H1 (cell line): ENCODE results near the gene TBC1D22B. TPM values are rescaled to one million over a fixed set of nuclear protein-coding genes. Genes with fewer than 3 reads are reported as not detected.

Source experiments
- CTCF ChIA-PET: fragments of 300-600 bp; sonication (Branson Sonifier 250); formaldehyde crosslinking; loops from one replicate; lab custom pipeline; 2021; ENCODE audit not compliant: partially characterized antibody; lab: Charles Lee
- POLR2A ChIA-PET: fragments of 300-600 bp; sonication (Branson Sonifier 250); formaldehyde crosslinking; loops from one replicate; lab custom pipeline; 2021; ENCODE audit warnings: inconsistent platforms; ENCODE audit not compliant: partially characterized antibody; lab: Charles Lee
- DNase-seq, 2 experiments: peaks; one replicate each; pipeline versions ENCODE4 v3.0.0 to v3.0.0-alpha.2; 2010 to 2022; ENCODE audit warnings: low spot score in 2 of 2, low read depth in 1 of 2, mixed read lengths in 1 of 2
- FAIRE-seq: peaks from 2 replicates; lab custom pipeline; 2011; peaks lifted over from hg19 to GRCh38; lab: Jason Lieb, UNC
- H2AFZ ChIP-seq: 2 replicates; pipeline ENCODE4 v1.8.1; 2012; ENCODE audit warnings: low read length, inconsistent platforms
- H2AK5ac ChIP-seq: 2 replicates; pipeline ENCODE4 v1.6.1; 2013; ENCODE audit warnings: low read depth, low read length
- H2BK120ac ChIP-seq: replicated peaks from 2 replicates; pipeline ENCODE3; 2013; ENCODE audit warnings: low read depth, low read length, inconsistent platforms
- H2BK12ac ChIP-seq: 2 replicates; pipeline ENCODE4 v1.6.1; 2013; ENCODE audit warnings: low read depth, low read length
- H2BK15ac ChIP-seq: 2 replicates; pipeline ENCODE4 v1.6.1; 2013; ENCODE audit warnings: low read length
- H2BK20ac ChIP-seq: 2 replicates; pipeline ENCODE4 v1.6.1; 2013; ENCODE audit warnings: low read length
- H2BK5ac ChIP-seq: 2 replicates; pipeline ENCODE4 v1.6.1; 2013; ENCODE audit warnings: low read depth, low read length
- H3K14ac ChIP-seq: 2 replicates; pipeline ENCODE4 v1.6.1; 2013; ENCODE audit warnings: inconsistent platforms; ENCODE audit not compliant: insufficient read length
- H3K18ac ChIP-seq: 2 replicates; pipeline ENCODE4 v1.6.1; 2013; ENCODE audit warnings: low read length; ENCODE audit errors: extremely low read depth
- H3K23ac ChIP-seq: 2 replicates; pipeline ENCODE4 v1.6.1; 2013; ENCODE audit warnings: inconsistent platforms; ENCODE audit not compliant: insufficient read length
- H3K23me2 ChIP-seq: 2 replicates; pipeline ENCODE4 v1.6.1; 2013; ENCODE audit warnings: low read depth, low read length
- H3K27ac ChIP-seq: 2 replicates; pipeline ENCODE4 v1.6.1; 2011; ENCODE audit warnings: low read depth, low read length, inconsistent platforms
- H3K27me3 ChIP-seq, 4 experiments: replicated peaks in 1 of 4; 1 replicate in 1 of 4; 2 replicates in 3 of 4; pipeline versions ENCODE4 v1.6.1 to v1.8.1; 2011 to 2013; ENCODE audit warnings: low read length in 3 of 4, mild to moderate bottlenecking in 3 of 4, inconsistent platforms in 2 of 4, mixed read lengths in 2 of 4, moderate library complexity in 1 of 4; ENCODE audit not compliant: control insufficient read depth in 3 of 4, insufficient read depth in 3 of 4; ENCODE audit errors: extremely low read depth in 1 of 4
- H3K36me3 ChIP-seq, 4 experiments: 2 replicates each; pipeline versions ENCODE4 v1.6.1 to v1.8.1; 2011 to 2013; ENCODE audit warnings: mild to moderate bottlenecking in 4 of 4, low read length in 3 of 4, moderate library complexity in 2 of 4, control low read depth in 1 of 4, inconsistent platforms in 1 of 4; ENCODE audit not compliant: insufficient read depth in 4 of 4, control insufficient read depth in 2 of 4
- H3K4ac ChIP-seq: replicated peaks from 2 replicates; pipeline ENCODE3; 2013; ENCODE audit warnings: low read length, low read depth, mixed read lengths, inconsistent platforms; ENCODE audit not compliant: insufficient read length
- H3K4me1 ChIP-seq, 4 experiments: replicated peaks in 1 of 4; 1 replicate in 1 of 4; 2 replicates in 3 of 4; pipeline versions ENCODE4 v1.6.1 to v1.8.1; 2011 to 2013; ENCODE audit warnings: low read length in 3 of 4, inconsistent platforms in 2 of 4, mixed read lengths in 1 of 4; ENCODE audit not compliant: insufficient read depth in 4 of 4, control insufficient read depth in 3 of 4
- H3K4me2 ChIP-seq, 2 experiments: 2 replicates each; pipeline versions ENCODE4 v1.6.1 to v1.8.1; 2011 to 2013; ENCODE audit warnings: low read depth in 2 of 2, low read length in 2 of 2, control low read depth in 1 of 2, inconsistent platforms in 1 of 2, mild to moderate bottlenecking in 1 of 2; ENCODE audit not compliant: insufficient read depth in 1 of 2
- H3K4me3 ChIP-seq, 4 experiments: fragments of 200-600, 300-600 bp in 1 of 4; sonication (generic), shearing (Covaris generic), sonication (Bioruptor Twin) in 1 of 4; 2 replicates each; pipeline versions ENCODE4 v1.5.1 to v1.8.1; 2011 to 2016; ENCODE audit warnings: low read length in 4 of 4, low read depth in 3 of 4, control low read depth in 2 of 4, inconsistent platforms in 2 of 4, mild to moderate bottlenecking in 2 of 4, mixed read lengths in 1 of 4, moderate library complexity in 1 of 4; ENCODE audit not compliant: insufficient read depth in 2 of 4; ENCODE audit errors: extremely low read depth in 1 of 4
- H3K56ac ChIP-seq: replicated peaks from 2 replicates; pipeline ENCODE3; 2013; ENCODE audit warnings: low read depth, mild to moderate bottlenecking, mixed read lengths, low read length, inconsistent platforms; ENCODE audit not compliant: insufficient read length
- H3K79me1 ChIP-seq: 2 replicates; pipeline ENCODE4 v1.6.1; 2013; ENCODE audit warnings: low read depth, low read length, control low read depth
- H3K79me2 ChIP-seq, 2 experiments: 2 replicates each; pipeline versions ENCODE4 v1.6.1 to v1.8.1; 2012 to 2013; ENCODE audit warnings: low read length in 2 of 2, mild to moderate bottlenecking in 2 of 2, inconsistent platforms in 1 of 2; ENCODE audit not compliant: insufficient read depth in 2 of 2, control insufficient read depth in 1 of 2
- H3K9ac ChIP-seq, 4 experiments: replicated peaks in 1 of 4; 1 replicate in 1 of 4; 2 replicates in 3 of 4; pipeline versions ENCODE4 v1.6.1 to v1.8.1; 2011 to 2013; ENCODE audit warnings: low read depth in 3 of 4, low read length in 3 of 4, control low read depth in 2 of 4, mild to moderate bottlenecking in 2 of 4, moderate library complexity in 2 of 4, inconsistent platforms in 1 of 4; ENCODE audit errors: extremely low read depth in 1 of 4
- H3K9me3 ChIP-seq, 2 experiments: 2 replicates each; pipeline versions ENCODE4 v1.6.1 to v1.8.1; 2012 to 2013; ENCODE audit warnings: mild to moderate bottlenecking in 2 of 2, moderate library complexity in 2 of 2, control low read depth in 1 of 2, inconsistent platforms in 1 of 2, low read depth in 1 of 2, low read length in 1 of 2, mixed read lengths in 1 of 2; ENCODE audit not compliant: insufficient read depth in 2 of 2
- H4K20me1 ChIP-seq, 2 experiments: replicated peaks in 1 of 2; 2 replicates each; pipeline versions ENCODE3 to v1.8.1; 2011 to 2013; ENCODE audit warnings: inconsistent platforms in 2 of 2, low read length in 2 of 2, mild to moderate bottlenecking in 1 of 2; ENCODE audit not compliant: insufficient read depth in 2 of 2, control insufficient read depth in 1 of 2
- H4K5ac ChIP-seq: 2 replicates; pipeline ENCODE4 v1.6.1; 2013; ENCODE audit warnings: low read length, low read depth, mixed read lengths, inconsistent platforms; ENCODE audit not compliant: insufficient read length
- H4K8ac ChIP-seq: 2 replicates; pipeline ENCODE4 v1.8.0; 2013; ENCODE audit warnings: mild to moderate bottlenecking, moderate library complexity, low read length, inconsistent platforms; ENCODE audit not compliant: insufficient read depth; ENCODE audit errors: extremely low read depth
- H4K91ac ChIP-seq: replicated peaks from 2 replicates; pipeline ENCODE3; 2013; ENCODE audit warnings: low read length, mixed read lengths, inconsistent platforms; ENCODE audit not compliant: insufficient read length
- FOSL1 ChIP-seq: IDR thresholded peaks from 2 replicates; pipeline ENCODE4 v1.6.1; 2011; ENCODE audit warnings: mild to moderate bottlenecking, low read depth, low read length, moderate library complexity; ENCODE audit not compliant: insufficient read depth
- HDAC2 ChIP-seq, 2 experiments: fragments of 300-600 bp in 1 of 2; sonication (generic) in 1 of 2; IDR thresholded peaks; 2 replicates each; pipeline ENCODE4 v1.6.1; 2011 to 2012; ENCODE audit warnings: low read depth in 2 of 2, low read length in 2 of 2, mild to moderate bottlenecking in 2 of 2, moderate library complexity in 2 of 2, borderline replicate concordance in 1 of 2, inconsistent platforms in 1 of 2
- KDM1A ChIP-seq: fragments of 200-600, 300-600 bp; sonication (generic); IDR thresholded peaks from 2 replicates; pipeline ENCODE4 v1.7.1; 2016; ENCODE audit warnings: mild to moderate bottlenecking, low read length, borderline replicate concordance
- SIRT6 ChIP-seq: IDR thresholded peaks from one replicate; pipeline ENCODE4 v1.7.1; 2012; ENCODE audit warnings: low read length, inconsistent platforms
- SIX5 ChIP-seq: IDR thresholded peaks from 2 replicates; pipeline ENCODE4 v1.6.1; 2011; ENCODE audit warnings: mild to moderate bottlenecking, low read depth, low read length
- SP1 ChIP-seq: IDR thresholded peaks from 2 replicates; pipeline ENCODE4 v1.6.1; 2011; ENCODE audit warnings: low read depth, low read length
- TAF7 ChIP-seq: optimal IDR thresholded peaks from 2 replicates; pipeline ENCODE3; 2011; ENCODE audit warnings: low read depth, mild to moderate bottlenecking, inconsistent platforms, low read length, moderate library complexity, borderline replicate concordance
- ZNF274 ChIP-seq: IDR thresholded peaks from 2 replicates; pipeline ENCODE4 v1.7.0; 2012; ENCODE audit warnings: low read length, borderline replicate concordance; ENCODE audit errors: extremely low read depth
- WGBS, 2 experiments: shearing (Covaris generic) in 1 of 2; methylation state at CpG; one replicate each; pipeline versions ENCODE4 v1.1.6 to v1.1.7; 2013 to 2015; ENCODE audit warnings: low lambda C conversion rate in 2 of 2, mixed read lengths in 2 of 2, inconsistent platforms in 1 of 2, low coverage in 1 of 2, missing lambda C conversion rate in 1 of 2; ENCODE audit not compliant: insufficient replicate concordance in 2 of 2, insufficient coverage in 1 of 2, insufficient read length in 1 of 2; ENCODE audit errors: extremely low coverage in 1 of 2, missing lambda C conversion rate in 1 of 2; 5-methylcytosine and 5-hydroxymethylcytosine counted together
- polyA plus RNA-seq, 7 experiments: library from polyadenylated mRNA; depleted of rRNA in 3 of 7; stranded (reverse) in 5 of 7; unstranded in 2 of 7; fragments of >200 nt in 5 of 7; fragments of 200-250 nt in 2 of 7; gene quantifications; 1 replicate in 5 of 7; 2 replicates in 1 of 7; 4 replicates in 1 of 7; pipeline versions ENCODE4 v1.2.1 to v1.2.3, GENCODE V29; 2011 to 2013; ENCODE audit warnings: missing spikeins in 2 of 7, mixed read lengths in 2 of 7
- total RNA-seq: library from RNA; stranded (reverse); fragmentation: NEBNext Ultra II Directional; extraction: Animal tissue kit (Norgen Biotek cat#: 25700); gene quantifications from 2 replicates; pipeline ENCODE4 v1.2.1, GENCODE V29; 2021
- TF ChIP-seq, protein P1 (sequence below): IDR thresholded peaks from 2 replicates; pipeline ENCODE4 v1.6.1; 2012; ENCODE audit warnings: low read length, inconsistent platforms
- TF ChIP-seq, protein P2 (sequence below), 3 experiments: IDR thresholded peaks; 1 replicate in 2 of 3; 2 replicates in 1 of 3; pipeline versions ENCODE4 v1.5.1 to v1.6.1; 2011; ENCODE audit warnings: low read length in 3 of 3, mild to moderate bottlenecking in 3 of 3, inconsistent platforms in 2 of 3, low read depth in 1 of 3, moderate library complexity in 1 of 3; ENCODE audit not compliant: insufficient read depth in 1 of 3; ENCODE audit errors: control extremely low read depth in 1 of 3

Gene TBC1D22B
- total and polyA plus RNA-seq, 2 of the 8 experiments (the other 6 are each of a cell fraction or from before 2014, with no cell fraction given), result 10.1 to 17.4 TPM

DNA sequence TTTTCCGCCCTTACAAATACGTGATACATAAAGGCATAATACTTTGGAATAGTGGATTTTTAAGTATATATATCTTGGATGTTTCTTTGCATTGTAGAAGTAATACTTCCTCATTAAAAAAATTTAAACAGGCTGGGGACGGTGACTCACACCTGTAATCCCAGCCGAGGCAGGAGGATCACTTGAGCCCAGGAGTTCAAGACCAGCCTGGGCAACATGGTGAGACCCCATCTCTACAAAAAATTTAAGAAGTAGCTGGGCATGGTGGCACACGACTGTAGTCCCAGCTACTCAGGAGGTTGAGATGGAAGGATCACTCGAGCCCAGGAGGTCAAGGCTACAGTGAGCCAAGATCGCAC is 57.6 kb downstream of the TBC1D22B start:
- peaks cover 18 to 47% (median 36%) of the 10 kb centered on the region in 4 experiments; a peak in 7 of 8 replicates for H3K36me3 ChIP-seq
- FAIRE-seq (no peak), DNase-seq (no peak)
- no peak overlapping the region for H3K14ac ChIP-seq
- WGBS, 2 experiments, result 94% methylated on average over 7 of the region's 7 CpGs; no CpG with 5 or more reads in 1 of the 2 experiments
- H3K27me3 ChIP-seq, result no peaks in the 10 kb centered on the region
- H2BK120ac ChIP-seq, result no peak overlapping the region
- H3K9ac ChIP-seq, result no peak overlapping the region
- no peak overlapping the region for H3K56ac ChIP-seq
- H2AFZ ChIP-seq, result no peak overlapping the region
- no peak overlapping the region for H3K27ac ChIP-seq
- no peak overlapping the region for H4K8ac ChIP-seq
- no peak overlapping the region for H3K4ac ChIP-seq
- H3K23ac ChIP-seq, result no peak overlapping the region
- no peaks in the 10 kb centered on the region for H3K23me2 ChIP-seq
- CTCF ChIA-PET, result interaction anchor here (0.6 to 4.8 kb wide), 23 partner anchors 10 to 297 kb away, joined by 3 to 43 read pairs (median 3); no protein-coding TSS in a partner anchor
- no peaks in the 10 kb centered on the region for H4K20me1 ChIP-seq
- H3K9me3 ChIP-seq, result no peaks in the 10 kb centered on the region
- no peak overlapping the region for H3K4me3 ChIP-seq
- H4K91ac ChIP-seq, result no peak overlapping the region
- no peak overlapping the region for H2BK12ac ChIP-seq
- H3K4me1 ChIP-seq, result no peaks in the 10 kb centered on the region
- H2BK15ac ChIP-seq, result no peak overlapping the region
- POLR2A ChIA-PET, result no interaction called here
- no peak overlapping the region for H2BK5ac ChIP-seq
- no peaks in the 10 kb centered on the region for H3K79me1 ChIP-seq
- H3K18ac ChIP-seq, result no peak overlapping the region
- no peak overlapping the region for H4K5ac ChIP-seq
- no peak overlapping the region for H2BK20ac ChIP-seq
- H2AK5ac ChIP-seq, result no peak overlapping the region
- H3K79me2 ChIP-seq, result no peaks in the 10 kb centered on the region
- H3K4me2 ChIP-seq, result no peak overlapping the region
- TF ChIP-seq FOSL1 (no peak), SP1 (no peak), SIX5 (no peak), KDM1A (no peak), TAF7 (no peak), ZNF274 (no peak), HDAC2 (IDR thresholded peaks at IDR 0.05; ENCODE audit: borderline replicate concordance in 1 of 2, low read depth in 2 of 2, low read length in 2 of 2) (no peak), SIRT6 (no peak)
- TF ChIP-seq, protein P1, sequence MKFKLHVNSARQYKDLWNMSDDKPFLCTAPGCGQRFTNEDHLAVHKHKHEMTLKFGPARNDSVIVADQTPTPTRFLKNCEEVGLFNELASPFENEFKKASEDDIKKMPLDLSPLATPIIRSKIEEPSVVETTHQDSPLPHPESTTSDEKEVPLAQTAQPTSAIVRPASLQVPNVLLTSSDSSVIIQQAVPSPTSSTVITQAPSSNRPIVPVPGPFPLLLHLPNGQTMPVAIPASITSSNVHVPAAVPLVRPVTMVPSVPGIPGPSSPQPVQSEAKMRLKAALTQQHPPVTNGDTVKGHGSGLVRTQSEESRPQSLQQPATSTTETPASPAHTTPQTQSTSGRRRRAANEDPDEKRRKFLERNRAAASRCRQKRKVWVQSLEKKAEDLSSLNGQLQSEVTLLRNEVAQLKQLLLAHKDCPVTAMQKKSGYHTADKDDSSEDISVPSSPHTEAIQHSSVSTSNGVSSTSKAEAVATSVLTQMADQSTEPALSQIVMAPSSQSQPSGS, result no peak
- TF ChIP-seq, protein P2, sequence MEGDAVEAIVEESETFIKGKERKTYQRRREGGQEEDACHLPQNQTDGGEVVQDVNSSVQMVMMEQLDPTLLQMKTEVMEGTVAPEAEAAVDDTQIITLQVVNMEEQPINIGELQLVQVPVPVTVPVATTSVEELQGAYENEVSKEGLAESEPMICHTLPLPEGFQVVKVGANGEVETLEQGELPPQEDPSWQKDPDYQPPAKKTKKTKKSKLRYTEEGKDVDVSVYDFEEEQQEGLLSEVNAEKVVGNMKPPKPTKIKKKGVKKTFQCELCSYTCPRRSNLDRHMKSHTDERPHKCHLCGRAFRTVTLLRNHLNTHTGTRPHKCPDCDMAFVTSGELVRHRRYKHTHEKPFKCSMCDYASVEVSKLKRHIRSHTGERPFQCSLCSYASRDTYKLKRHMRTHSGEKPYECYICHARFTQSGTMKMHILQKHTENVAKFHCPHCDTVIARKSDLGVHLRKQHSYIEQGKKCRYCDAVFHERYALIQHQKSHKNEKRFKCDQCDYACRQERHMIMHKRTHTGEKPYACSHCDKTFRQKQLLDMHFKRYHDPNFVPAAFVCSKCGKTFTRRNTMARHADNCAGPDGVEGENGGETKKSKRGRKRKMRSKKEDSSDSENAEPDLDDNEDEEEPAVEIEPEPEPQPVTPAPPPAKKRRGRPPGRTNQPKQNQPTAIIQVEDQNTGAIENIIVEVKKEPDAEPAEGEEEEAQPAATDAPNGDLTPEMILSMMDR (IDR thresholded peaks at IDR 0.05; ENCODE audit: control extremely low read depth in 1 of 3, insufficient read depth in 1 of 3, low read depth in 1 of 3, low read length in 3 of 3), result no peak
